ENCODE results near the gene PRUNE1. TPM values are rescaled to one million over a fixed set of nuclear protein-coding genes. Genes with fewer than 3 reads are reported as not detected.

Gene PRUNE1
- total and polyA plus RNA-seq, 4 donors: 6.1 to 10.6 (median 9.4) TPM

GRCh38 chr1:151060657-151061421 is 52.6 kb downstream of the PRUNE1 start:
- DNase-seq (ENCODE audit: low spot score): no peak
- peaks cover 8 to 53% (median 46%) of the 10 kb centered on the region in 4 donors for H3K4me1 ChIP-seq (ENCODE audit: control insufficient read depth in 4 of 4, insufficient read depth in 4 of 4, low read length in 3 of 4)
- WGBS: 78% methylated on average over 4 of the region's 4 CpGs
- peak overlapping the region; percentile 14 to 94 for H3K27ac ChIP-seq (ENCODE audit: low read depth in 1 of 2, low read length in 2 of 2)
- no peaks in the 10 kb centered on the region for H3K9me3 ChIP-seq (ENCODE audit: control insufficient read depth in 4 of 4, low read length in 3 of 4)
- H3K27me3 ChIP-seq (ENCODE audit: control insufficient read depth in 4 of 4, insufficient read depth in 4 of 4, low read length in 3 of 4): no peaks in the 10 kb centered on the region
- TF ChIP-seq EGR1 (IDR thresholded peaks at IDR 0.05; ENCODE audit: low read depth in 2 of 2): no peak
- no peak for TF ChIP-seq RXRA (IDR thresholded peaks at IDR 0.05)
- no peak for TF ChIP-seq REST (IDR thresholded peaks at IDR 0.05)
- no peak for TF ChIP-seq CTCF (IDR thresholded peaks at IDR 0.05; ENCODE audit: low read depth, low read length, missing input control)
- TF ChIP-seq HNF4A (conservative IDR thresholded peaks at IDR 0.05): no peak
- no peak for TF ChIP-seq SP1 (IDR thresholded peaks at IDR 0.05)
- TF ChIP-seq ZBTB33 (IDR thresholded peaks at IDR 0.05): no peak
- no peak for TF ChIP-seq HNF4G (IDR thresholded peaks at IDR 0.05)
- TF ChIP-seq NR2F2 (IDR thresholded peaks at IDR 0.05): no peak
- no peak for TF ChIP-seq MAX (IDR thresholded peaks at IDR 0.05)
- TF ChIP-seq FOXA2 (IDR thresholded peaks at IDR 0.05): no peak
- no peak for TF ChIP-seq ATF3 (IDR thresholded peaks at IDR 0.05)
- no peak for TF ChIP-seq YY1 (IDR thresholded peaks at IDR 0.05)
- H3K36me3 ChIP-seq (ENCODE audit: control insufficient read depth in 4 of 4, insufficient read depth in 3 of 4, low read depth in 1 of 4, low read length in 3 of 4): peaks cover 0 to 4% (median 0%) of the 10 kb centered on the region in 4 donors
- H3K9ac ChIP-seq (ENCODE audit: low read depth in 1 of 2, low read length in 2 of 2): no peak overlapping the region
- peak overlapping the region in 1 of 3 donors; percentile 68 for H3K4me3 ChIP-seq (ENCODE audit: low read depth in 1 of 3, low read length in 3 of 3)

- Histone ChIP-seq H3K27ac (ENCODE audit: low read depth in 1 of 2, low read length in 2 of 2) (no peak overlapping the region), H3K36me3 (ENCODE audit: control insufficient read depth in 4 of 4, insufficient read depth in 3 of 4, low read depth in 1 of 4, low read length in 3 of 4) (no peaks in the 10 kb centered on the region), H3K4me1 (ENCODE audit: control insufficient read depth in 4 of 4, insufficient read depth in 4 of 4, low read length in 3 of 4) (peaks cover 7 to 49% (median 44%) of the 10 kb centered on the region in 4 donors), H3K4me3 (ENCODE audit: low read depth in 1 of 3, low read length in 3 of 3) (no peak overlapping the region), H3K27me3 (ENCODE audit: control insufficient read depth in 4 of 4, insufficient read depth in 4 of 4, low read length in 3 of 4) (no peaks in the 10 kb centered on the region), H3K9me3 (ENCODE audit: control insufficient read depth in 4 of 4, low read length in 3 of 4) (no peaks in the 10 kb centered on the region), H3K9ac (ENCODE audit: low read depth in 1 of 2, low read length in 2 of 2) (no peak overlapping the region)
- 31% methylated on average over 2 of the region's 2 CpGs for WGBS
- TF ChIP-seq GABPA (IDR thresholded peaks at IDR 0.05 in 1 of 2, conservative IDR thresholded peaks at IDR 0.05 in 1 of 2) (peak in 1 of 2 donors; percentile 16), REST (IDR thresholded peaks at IDR 0.05) (no peak), RXRA (IDR thresholded peaks at IDR 0.05) (peak; percentile 61 to 66)
- no peak for DNase-seq (ENCODE audit: low spot score)
Measured at GRCh38 chr1:151061704-151062103, 53.5 kb downstream of the PRUNE1 start.

Data from liver (tissue), 9 donors.